ENCODE results near the gene DNAJC15.
"Not testable (repeated sequence)": the region's sequence is repeated elsewhere in the genome, so short reads cannot be mapped to it uniquely, and the experiment has no call there.

DNAJC15 gene

GRCh38 chr13:43005460-43006236, 17.7 kb upstream of the DNAJC15 start:
- no peak for DNase-seq (ENCODE audit: low spot score)

DNA sequence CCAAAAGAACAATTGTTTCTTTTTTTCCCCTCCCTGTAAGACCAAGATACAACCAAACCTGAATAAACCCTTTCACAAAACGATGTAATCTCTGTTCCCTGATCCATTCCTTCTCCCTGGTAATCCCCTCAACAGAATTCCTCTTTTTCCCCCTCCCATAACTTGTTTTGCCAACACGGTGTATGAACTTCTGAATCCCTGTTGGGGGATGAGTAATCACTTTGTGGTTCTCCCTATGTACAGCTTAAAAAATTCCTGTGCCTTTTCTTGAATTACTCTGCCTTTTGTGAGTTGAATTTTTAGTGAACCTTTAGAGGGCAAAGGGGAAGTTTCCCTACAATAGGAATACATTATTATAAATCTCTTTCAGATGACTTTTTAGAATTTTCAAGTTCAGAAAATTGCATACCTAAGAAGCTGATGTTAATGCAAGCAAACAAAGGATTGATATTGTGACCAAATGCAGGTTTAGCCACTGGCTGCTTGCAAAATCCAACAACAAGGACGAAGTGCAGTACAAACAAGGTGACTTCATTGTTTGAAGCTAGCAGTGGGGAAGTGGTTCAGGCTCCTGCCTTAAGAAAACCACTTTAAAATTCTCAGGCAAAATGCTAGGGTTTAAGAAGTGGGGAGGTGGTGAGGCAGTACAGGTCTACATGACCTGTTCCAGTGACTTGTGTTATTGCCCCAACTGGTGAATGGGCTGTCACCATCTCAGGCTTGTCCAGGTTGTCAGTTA, 16.3 kb upstream of the DNAJC15 start:
- DNase-seq (ENCODE audit: low spot score): no peak

- DNase-seq (ENCODE audit: low spot score): no peak
Observed at GRCh38 chr13:43008596-43008995, 14.8 kb upstream of the DNAJC15 start.

GRCh38 chr13:43009506-43009905, 13.9 kb upstream of the DNAJC15 start:
- DNase-seq (ENCODE audit: low spot score): no peak

DNA sequence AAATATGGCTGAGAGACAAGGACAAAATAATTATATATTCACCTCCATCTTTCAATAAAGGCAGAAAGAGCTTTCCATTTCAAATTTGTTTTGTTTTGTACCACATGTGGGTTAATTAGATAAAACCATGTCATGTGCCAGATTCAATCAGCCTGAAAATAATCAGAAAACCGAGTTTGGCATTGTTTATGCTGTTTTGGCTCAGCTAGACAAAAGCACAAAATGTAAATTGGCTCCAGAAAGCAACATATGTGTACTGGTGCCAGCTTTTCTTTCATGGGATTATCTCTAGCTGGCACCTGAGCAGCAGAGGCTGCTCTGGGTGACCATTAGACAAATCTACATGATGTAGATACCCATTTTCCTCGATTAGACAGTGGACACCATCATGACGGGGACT, 9.2 kb upstream of the DNAJC15 start:
- no peak for DNase-seq (ENCODE audit: low spot score)

- no peak for DNase-seq (ENCODE audit: low spot score)
Observed at GRCh38 chr13:43016226-43016625, 7.2 kb upstream of the DNAJC15 start.

GRCh38 chr13:43019811-43020210, 3.6 kb upstream of the DNAJC15 start:
- no peak for DNase-seq (ENCODE audit: low spot score)

DNA sequence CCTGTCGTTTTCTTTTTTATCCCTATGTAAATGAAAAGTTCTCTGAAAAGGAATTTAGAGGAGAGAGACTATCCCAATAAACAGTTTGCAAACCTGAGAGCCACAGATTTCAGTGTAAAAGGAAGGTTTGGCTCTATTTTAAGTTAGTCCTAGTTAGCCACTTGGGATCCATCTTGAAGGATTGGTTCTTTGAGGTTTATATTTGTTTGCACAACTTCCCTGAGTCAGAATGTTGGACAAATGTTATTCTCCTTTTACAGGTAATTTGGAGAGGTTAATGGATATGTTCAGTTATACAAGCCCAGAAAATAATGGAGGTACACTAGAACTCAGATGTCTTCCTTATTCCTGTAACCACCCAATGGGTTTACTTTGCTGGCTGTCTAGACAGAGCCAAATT, 2.6 kb upstream of the DNAJC15 start:
- no peak for DNase-seq (ENCODE audit: low spot score)

- DNase-seq (ENCODE audit: low spot score): no peak
Observed at GRCh38 chr13:43021926-43022670, 1.3 kb upstream of the DNAJC15 start.

- no peak for DNase-seq (ENCODE audit: low spot score)
Observed at GRCh38 chr13:43022934-43023288, 475 bp upstream of the DNAJC15 start.

DNA sequence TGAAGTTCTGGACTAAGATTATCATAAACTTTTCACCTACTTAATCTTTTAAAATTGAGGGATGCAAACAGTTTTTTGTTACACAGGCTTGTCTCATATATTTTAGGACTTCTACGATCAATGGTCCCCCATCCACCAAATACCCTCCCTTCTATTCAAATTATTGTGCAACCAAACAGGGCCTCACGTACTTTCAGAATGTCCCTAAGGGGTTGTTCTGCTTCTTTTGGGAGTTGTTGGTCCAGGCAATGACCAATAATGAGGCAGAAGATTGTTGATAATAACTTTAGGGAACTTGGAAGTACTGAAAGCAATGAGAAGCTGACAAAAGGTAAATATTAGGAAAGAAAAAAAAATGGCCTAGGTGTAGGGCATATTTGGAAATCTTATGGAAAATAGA, 2.9 kb downstream of the DNAJC15 start:
- no peak for DNase-seq (ENCODE audit: low spot score)

DNA sequence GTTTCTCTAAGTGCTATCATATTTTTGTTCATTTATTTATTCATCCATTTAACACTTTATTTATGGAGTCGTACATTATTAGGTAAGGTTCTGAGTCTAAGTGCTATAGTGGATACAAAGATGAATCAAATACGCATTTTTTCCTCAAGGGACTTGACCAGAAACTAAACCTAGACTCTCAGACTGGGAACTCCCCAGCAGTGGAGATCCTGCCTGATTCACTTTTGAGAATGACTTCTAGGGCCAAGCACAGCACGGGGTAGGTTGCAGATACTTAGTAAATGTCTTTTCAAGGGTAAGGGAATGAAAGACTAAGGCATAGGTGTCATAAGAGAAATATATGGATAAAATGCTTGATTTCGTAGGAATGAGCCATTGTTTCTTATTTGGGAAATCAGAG, 7.2 kb downstream of the DNAJC15 start:
- DNase-seq (ENCODE audit: low spot score): no peak

DNA sequence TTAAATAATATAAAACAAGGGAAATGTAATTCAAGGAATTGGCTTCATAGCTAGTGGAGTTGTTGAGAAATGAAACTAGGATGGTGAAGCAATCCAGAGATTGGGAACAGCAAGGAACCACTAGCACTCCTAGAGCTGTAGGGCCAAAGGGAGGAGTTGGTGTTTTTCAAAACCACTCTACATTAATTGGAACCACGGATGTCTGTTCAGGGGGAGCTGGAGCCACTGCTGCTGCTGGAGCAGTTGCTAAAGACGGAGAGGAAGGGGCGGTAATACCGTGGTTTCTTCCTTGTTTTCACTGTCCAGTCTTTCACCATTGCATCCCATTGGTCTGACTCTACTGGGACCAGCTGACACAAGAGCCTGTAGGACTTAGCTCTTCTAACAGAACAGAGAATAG, 8.5 kb downstream of the DNAJC15 start:
- DNase-seq (ENCODE audit: low spot score): no peak

DNA sequence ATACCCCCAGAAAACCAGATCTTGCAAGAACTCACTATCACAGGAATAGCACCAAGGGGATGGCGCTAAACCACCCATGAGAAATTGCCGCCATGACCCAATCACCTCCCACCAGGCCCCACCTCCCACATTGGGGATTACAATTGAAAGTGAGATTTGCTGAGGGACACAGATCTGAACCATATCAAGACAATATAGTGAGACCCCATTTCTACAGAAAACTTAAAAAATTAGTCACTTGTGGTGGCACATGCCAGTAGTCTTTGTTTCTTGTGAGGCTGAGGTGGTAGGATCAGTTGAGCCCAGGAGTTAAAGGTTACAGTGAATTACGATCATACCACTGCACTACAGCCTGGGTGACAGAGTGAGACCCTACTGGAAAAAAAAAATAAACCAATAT, 9.7 kb downstream of the DNAJC15 start:
- DNase-seq (ENCODE audit: low spot score): no peak

GRCh38 chr13:43036351-43037250, 13.2 kb downstream of the DNAJC15 start:
- DNase-seq (ENCODE audit: low spot score): no peak

DNA sequence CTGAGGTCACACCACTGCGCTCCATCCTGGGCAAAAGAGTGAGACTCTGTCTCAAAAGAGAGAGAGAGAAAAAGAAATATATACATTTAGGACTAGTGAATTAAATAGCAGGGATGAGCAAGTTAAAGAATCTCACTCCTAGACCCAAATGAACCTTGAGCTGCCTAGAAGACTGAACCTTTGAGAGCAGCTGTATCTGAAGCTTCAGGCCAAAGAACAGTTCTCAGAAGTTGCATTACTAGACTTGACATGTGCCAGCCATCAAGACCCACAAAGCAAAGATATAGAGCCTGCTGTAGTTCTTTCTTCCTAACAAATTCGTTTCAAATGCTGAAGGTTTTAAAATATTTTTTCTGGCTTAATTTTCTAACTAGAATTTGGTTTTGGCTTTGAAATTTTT, 16.6 kb downstream of the DNAJC15 start:
- no peak for DNase-seq (ENCODE audit: low spot score)

- DNase-seq (ENCODE audit: low spot score): not testable (repeated sequence)
Observed at GRCh38 chr13:43040581-43041368, 17.4 kb downstream of the DNAJC15 start.

- DNase-seq (ENCODE audit: low spot score): no peak
Observed at GRCh38 chr13:43041369-43041921, 18.1 kb downstream of the DNAJC15 start.

GRCh38 chr13:43042410-43042921, 19.1 kb downstream of the DNAJC15 start:
- no peak for DNase-seq (ENCODE audit: low spot score)

- no peak for DNase-seq (ENCODE audit: low spot score)
Observed at GRCh38 chr13:43044720-43045301, 21.4 kb downstream of the DNAJC15 start.

All from HuH-7.5 (cell line).